SH-SY5Y (cell line): ENCODE measurements around the gene SYNGR1.

Experiments used
- GATA2 ChIP-seq: IDR thresholded peaks from 2 replicates; pipeline ENCODE4 v1.6.1; 2011; ENCODE audit warnings: mild to moderate bottlenecking, low read depth, low read length
- GATA3 ChIP-seq: IDR thresholded peaks from 2 replicates; pipeline ENCODE4 v1.6.1; 2011; ENCODE audit warnings: low read depth, mild to moderate bottlenecking, low read length, moderate library complexity

DNA sequence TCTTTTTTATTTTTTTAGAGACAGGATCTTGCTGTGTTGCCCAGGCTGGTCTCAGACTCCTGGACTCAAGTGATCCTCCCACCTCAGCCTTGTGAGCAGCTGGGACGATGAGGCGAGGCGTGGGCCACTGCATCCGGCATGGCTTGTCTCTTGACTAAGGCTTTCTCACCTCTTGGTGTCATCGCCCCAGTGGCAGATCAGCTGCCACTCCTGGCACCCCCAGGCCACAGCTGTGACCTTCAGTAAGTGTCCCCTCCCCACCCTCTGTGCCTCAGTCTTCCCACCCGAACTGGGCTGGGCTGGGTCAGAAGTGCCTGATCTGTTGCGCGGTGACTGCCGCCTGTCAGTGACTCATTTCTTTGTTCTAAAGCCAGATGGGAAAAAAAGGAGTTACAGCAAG lies 3.6 kb downstream of the SYNGR1 start:
- TF ChIP-seq GATA2 = no peak
- no peak for TF ChIP-seq GATA3
